Measurements from ENCODE around the gene ANKLE2. TPM values are rescaled to one million over a fixed set of nuclear protein-coding genes. Genes with fewer than 3 reads are reported as not detected.

The ANKLE2 gene
- total RNA-seq, 1 experiment from 2014 or later: 85.9 TPM

- Histone ChIP-seq H3K79me2 (ENCODE audit: low read length) (no peaks in the 10 kb centered on the region; the same call in 1 of the 2 replicates), H3F3A (ENCODE audit: low read length, unreplicated experiment) (peaks cover 7% of the 10 kb centered on the region), H3K4me2 (ENCODE audit: low read length) (no peak overlapping the region), H3K36me3 (ENCODE audit: low read depth, low read length) (peaks cover 70% of the 10 kb centered on the region), H3K27ac (ENCODE audit: low read length) (no peak overlapping the region), H3K4me1 (ENCODE audit: insufficient read depth, low read length) (peaks cover 1% of the 10 kb centered on the region), H2AFZ (ENCODE audit: low read length) (no peak overlapping the region), H3K9me2 (replicated peaks; ENCODE audit: low read length) (no peaks in the 10 kb centered on the region), H4K20me1 (ENCODE audit: low read length) (peaks cover 19% of the 10 kb centered on the region), H3K9ac (ENCODE audit: low read length) (no peak overlapping the region), H3K27me3 (ENCODE audit: low read length) (no peaks in the 10 kb centered on the region), H3K9me3 (ENCODE audit: low read length) (no peaks in the 10 kb centered on the region), H3K4me3 (ENCODE audit: low read length) (no peak overlapping the region)
- BruUV-seq (replicated peaks): no TSS peak
- ChIA-PET POLR2A (ENCODE audit: unreplicated experiment) (no interaction called here), CTCF (no interaction called here)
- no peak for TF ChIP-seq CTCF (conservative IDR thresholded peaks at IDR 0.05; ENCODE audit: low read depth, low read length)
- no peak for DNase-seq
- ATAC-seq: no peak
- intact Hi-C loops (cut with micrococcal nuclease): no loop called here
These were observed 37.0 kb downstream of the ANKLE2 start for GRCh38 chr12:132724506-132725241.

- no peak overlapping the region for H3K4me2 ChIP-seq (ENCODE audit: low read length)
- no peaks in the 10 kb centered on the region; the same call in none of the 2 replicates for H3K79me2 ChIP-seq (ENCODE audit: low read length)
These were observed 37.9 kb downstream of the ANKLE2 start for GRCh38 chr12:132723764-132724140.

More at GRCh38 chr12:132723764-132724140, 37.9 kb downstream of the ANKLE2 start:
- no peak overlapping the region for H2AFZ ChIP-seq (ENCODE audit: low read length)
- no peak overlapping the region for H3K4me3 ChIP-seq (ENCODE audit: low read length)
- H4K20me1 ChIP-seq (ENCODE audit: low read length): peaks cover 28% of the 10 kb centered on the region
- H3F3A ChIP-seq (ENCODE audit: low read length, unreplicated experiment): peaks cover 7% of the 10 kb centered on the region
- ChIA-PET POLR2A (ENCODE audit: unreplicated experiment) (no interaction called here), CTCF (no interaction called here)
- TF ChIP-seq EZH2 (IDR thresholded peaks at IDR 0.05; ENCODE audit: low read length, unreplicated experiment) (no peak), EZH2phosphoT487 (IDR thresholded peaks at IDR 0.05; ENCODE audit: borderline replicate concordance, low read length) (no peak), CTCF (conservative IDR thresholded peaks at IDR 0.05; ENCODE audit: low read depth, low read length) (no peak)
- no peak for DNase-seq
- H3K27me3 ChIP-seq (ENCODE audit: low read length): no peaks in the 10 kb centered on the region
- no peaks in the 10 kb centered on the region for H3K9me3 ChIP-seq (ENCODE audit: low read length)
- intact Hi-C loops (cut with micrococcal nuclease): no loop called here
- no TSS peak for BruUV-seq (replicated peaks)
- peaks cover 11% of the 10 kb centered on the region for H3K4me1 ChIP-seq (ENCODE audit: insufficient read depth, low read length)
- ATAC-seq: no peak
- H3K9me2 ChIP-seq (replicated peaks; ENCODE audit: low read length): no peaks in the 10 kb centered on the region
- no peak overlapping the region for H3K27ac ChIP-seq (ENCODE audit: low read length)
- H3K9ac ChIP-seq (ENCODE audit: low read length): no peak overlapping the region
- H3K36me3 ChIP-seq (ENCODE audit: low read depth, low read length): peaks cover 76% of the 10 kb centered on the region

All from PC-3 (cell line).